ENCODE data around the gene ADGRG3.

The ADGRG3 gene

GRCh38 chr16:57679767-57680482, 11.8 kb downstream of the ADGRG3 start:
- DNase-seq (ENCODE audit: low read depth in 1 of 2, low spot score in 1 of 2): no peak

- DNase-seq (ENCODE audit: low read depth in 1 of 2, low spot score in 1 of 2): no peak
Measured at GRCh38 chr16:57680842-57681375, 12.8 kb downstream of the ADGRG3 start.

- DNase-seq (ENCODE audit: low read depth in 1 of 2, low spot score in 1 of 2): no peak
Measured at GRCh38 chr16:57681950-57682728, 14.0 kb downstream of the ADGRG3 start.

GRCh38 chr16:57682809-57683635, 14.9 kb downstream of the ADGRG3 start:
- no peak for DNase-seq (ENCODE audit: low read depth in 1 of 2, low spot score in 1 of 2)

- DNase-seq (ENCODE audit: low read depth in 1 of 2, low spot score in 1 of 2): no peak
Measured at GRCh38 chr16:57683636-57684545, 15.8 kb downstream of the ADGRG3 start.

- DNase-seq (ENCODE audit: low read depth in 1 of 2, low spot score in 1 of 2): no peak
Measured at GRCh38 chr16:57684626-57685358, 16.7 kb downstream of the ADGRG3 start.

- DNase-seq (ENCODE audit: low read depth in 1 of 2, low spot score in 1 of 2): no peak
Measured at GRCh38 chr16:57685633-57686032, 17.5 kb downstream of the ADGRG3 start.

GRCh38 chr16:57686577-57686976, 18.5 kb downstream of the ADGRG3 start:
- no peak for DNase-seq (ENCODE audit: low read depth in 1 of 2, low spot score in 1 of 2)

- no peak for DNase-seq (ENCODE audit: low read depth in 1 of 2, low spot score in 1 of 2)
Measured at GRCh38 chr16:57687363-57687929, 19.3 kb downstream of the ADGRG3 start.

- DNase-seq (ENCODE audit: low read depth in 1 of 2, low spot score in 1 of 2): no peak
Measured at GRCh38 chr16:57688487-57688986, 20.4 kb downstream of the ADGRG3 start.

GRCh38 chr16:57688987-57689761, 21.1 kb downstream of the ADGRG3 start:
- DNase-seq (ENCODE audit: low read depth in 1 of 2, low spot score in 1 of 2): no peak

- DNase-seq (ENCODE audit: low read depth in 1 of 2, low spot score in 1 of 2): peak in 1 of 2 donors; percentile 8
Measured at GRCh38 chr16:57689762-57690558, 21.9 kb downstream of the ADGRG3 start.

- DNase-seq (ENCODE audit: low read depth in 1 of 2, low spot score in 1 of 2): no peak
Measured at GRCh38 chr16:57690782-57691471, 22.8 kb downstream of the ADGRG3 start.

GRCh38 chr16:57692636-57693035, 24.5 kb downstream of the ADGRG3 start:
- no peak for DNase-seq (ENCODE audit: low read depth in 1 of 2, low spot score in 1 of 2)

- no peak for DNase-seq (ENCODE audit: low read depth in 1 of 2, low spot score in 1 of 2)
Measured at GRCh38 chr16:57693550-57693949, 25.4 kb downstream of the ADGRG3 start.

- DNase-seq (ENCODE audit: low read depth in 1 of 2, low spot score in 1 of 2): no peak
Measured at GRCh38 chr16:57694231-57694724, 26.2 kb downstream of the ADGRG3 start.
